GM19438 (cell line): ENCODE measurements around the gene ZNF264.
"Not testable (repeated sequence)": the region's sequence is repeated elsewhere in the genome, so short reads cannot be mapped to it uniquely, and the experiment has no call there.

Experiments used
- ATAC-seq: cut with Tn5 transposase; IDR thresholded peaks from one replicate; pipeline ENCODE4 v1.9.1; 2021; ENCODE audit warnings: low read depth; ENCODE audit not compliant: unreplicated experiment

Gene ZNF264

DNA sequence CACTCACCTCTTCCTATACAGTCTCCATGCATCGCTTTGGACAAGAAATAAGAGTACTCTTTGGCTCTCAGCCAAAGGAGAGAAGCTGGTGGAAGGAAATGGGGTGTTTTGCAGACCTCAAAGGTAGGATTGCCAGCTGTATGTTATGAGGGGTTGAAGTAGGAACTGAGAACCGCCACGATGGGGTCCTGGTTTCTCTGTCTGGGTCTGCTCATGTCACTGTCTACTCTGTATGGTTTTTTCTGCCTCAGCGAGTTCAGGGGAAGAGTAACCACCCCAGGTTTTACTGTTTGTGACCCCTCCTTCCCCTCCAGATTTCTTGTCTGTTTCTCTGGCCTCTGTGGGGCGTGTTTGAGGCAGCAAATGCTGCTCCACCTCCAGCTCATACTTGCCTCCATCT, 53.2 kb downstream of the ZNF264 start:
- ATAC-seq: no peak

GRCh38 chr19:57245066-57245465, 53.8 kb downstream of the ZNF264 start:
- no peak for ATAC-seq

DNA sequence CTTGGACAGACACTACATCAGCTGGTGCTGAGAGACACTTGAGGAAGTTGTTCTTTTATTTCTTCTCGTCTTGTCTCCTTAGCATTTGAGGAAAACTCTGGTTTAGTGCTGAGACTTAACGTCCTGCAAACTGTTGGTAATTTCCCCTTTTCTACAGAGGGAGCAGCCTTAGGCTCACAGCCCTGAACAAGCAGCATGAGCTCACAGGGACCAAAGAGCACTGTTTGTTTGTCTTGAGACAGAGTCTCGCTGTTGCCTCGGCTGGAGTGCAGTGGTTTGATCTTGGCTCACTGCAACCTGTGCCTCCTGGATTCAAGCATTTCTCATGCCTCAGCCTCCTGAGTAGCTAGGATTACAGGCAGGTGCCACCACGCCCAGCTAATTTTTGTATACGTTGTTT, 54.7 kb downstream of the ZNF264 start:
- ATAC-seq: no peak

- ATAC-seq: no peak
Observed at GRCh38 chr19:57248646-57249045, 57.3 kb downstream of the ZNF264 start.

- ATAC-seq: no peak
Observed at GRCh38 chr19:57249329-57249728, 58.0 kb downstream of the ZNF264 start.

DNA sequence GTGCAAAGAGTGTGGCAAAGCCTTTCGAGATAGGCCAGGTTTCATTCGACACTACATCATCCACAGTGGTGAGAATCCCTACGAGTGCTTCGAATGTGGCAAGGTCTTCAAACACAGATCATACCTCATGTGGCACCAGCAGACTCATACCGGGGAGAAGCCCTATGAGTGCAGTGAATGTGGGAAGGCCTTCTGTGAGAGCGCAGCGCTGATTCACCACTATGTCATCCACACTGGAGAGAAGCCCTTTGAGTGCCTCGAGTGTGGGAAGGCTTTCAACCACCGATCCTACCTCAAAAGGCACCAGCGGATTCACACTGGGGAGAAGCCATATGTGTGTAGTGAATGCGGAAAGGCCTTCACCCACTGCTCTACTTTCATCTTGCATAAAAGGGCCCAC, 62.5 kb downstream of the ZNF264 start:
- ATAC-seq: not testable (repeated sequence)

DNA sequence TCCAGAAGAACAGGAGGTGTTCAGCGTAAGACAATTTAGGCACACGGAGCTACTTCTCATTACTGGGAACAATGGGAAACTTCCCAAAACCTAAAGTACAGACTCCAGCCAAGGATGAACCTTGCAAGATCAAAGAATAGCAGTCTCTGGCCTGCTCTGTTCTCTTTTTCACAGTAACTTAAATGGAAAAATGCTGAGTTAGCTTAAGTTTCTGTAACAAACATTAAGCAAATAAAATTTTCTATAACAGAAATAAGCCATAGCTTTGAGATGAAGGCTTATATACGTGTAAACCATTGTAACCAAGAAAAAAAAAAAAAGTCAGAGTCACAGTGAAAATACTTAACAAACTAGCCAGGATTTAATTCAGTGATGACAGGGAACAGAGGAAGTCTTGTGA, 70.7 kb downstream of the ZNF264 start:
- no peak for ATAC-seq

DNA sequence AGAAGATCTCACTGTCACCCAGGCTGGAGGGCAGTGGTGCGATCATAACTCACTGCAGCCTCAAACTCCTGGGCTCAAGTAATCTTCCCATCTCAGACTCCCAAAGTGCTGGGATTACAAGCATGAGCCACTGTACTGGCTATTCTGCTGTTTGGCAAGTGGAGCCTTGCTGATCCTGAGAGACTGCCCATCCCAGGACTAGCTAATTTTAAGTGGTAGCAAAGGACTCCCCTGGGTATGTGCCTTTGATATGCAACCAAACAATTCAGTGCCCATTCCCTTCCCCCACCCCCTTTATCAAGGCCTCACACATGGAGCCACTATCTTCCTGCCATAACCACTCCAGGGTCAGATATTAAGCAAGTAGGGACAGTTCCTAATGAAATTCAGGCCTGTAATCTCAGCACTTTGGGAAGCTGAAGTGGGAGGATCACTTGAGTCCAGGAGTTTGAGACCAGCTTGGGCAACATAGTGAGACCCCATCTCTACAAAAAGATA, 72.0 kb downstream of the ZNF264 start:
- no peak for ATAC-seq

- no peak for ATAC-seq
Observed at GRCh38 chr19:57267291-57267690, 76.0 kb downstream of the ZNF264 start.

GRCh38 chr19:57269515-57270250, 78.4 kb downstream of the ZNF264 start:
- no peak for ATAC-seq

GRCh38 chr19:57271280-57271679, 80.0 kb downstream of the ZNF264 start:
- no peak for ATAC-seq
